Airway epithelial cell (primary cell): ENCODE data around the gene HTR5A. TPM values are rescaled to one million over a fixed set of nuclear protein-coding genes. Genes with fewer than 3 reads are reported as not detected.

ENCODE experiments used
- total RNA-seq: library from RNA; depleted of rRNA; stranded (reverse); fragments of >200 nt; gene quantifications from 2 replicates; pipeline ENCODE4 v1.2.3, GENCODE V29; 2015

The HTR5A gene
- total RNA-seq: not detected in 2 replicates

GRCh38 chr7:155069992-155070751, at the start of gene HTR5A:
Gene HTR5A, plus strand, starts transcription at chr7:155070324. Its CDS starts 576 bp downstream, at chr7:155070900.

Other genes starting within 250 kb of the HTR5A start
- 10.0 and 10.7 TPM in 2 replicates for gene PAXIP1, start 67.2 kb upstream of the HTR5A start, total RNA-seq
- 151 and 157 TPM in 2 replicates for gene INSIG1, start 227.6 kb downstream of the HTR5A start, total RNA-seq